ENCODE data around the gene CPNE9. TPM values are rescaled to one million over a fixed set of nuclear protein-coding genes. Genes with fewer than 3 reads are reported as not detected.

The CPNE9 gene
- total and polyA plus RNA-seq, 2 of the 8 experiments (the other 6 are each of a cell fraction or from before 2014, with no cell fraction given) = 4.8 to 6.0 TPM

DNA sequence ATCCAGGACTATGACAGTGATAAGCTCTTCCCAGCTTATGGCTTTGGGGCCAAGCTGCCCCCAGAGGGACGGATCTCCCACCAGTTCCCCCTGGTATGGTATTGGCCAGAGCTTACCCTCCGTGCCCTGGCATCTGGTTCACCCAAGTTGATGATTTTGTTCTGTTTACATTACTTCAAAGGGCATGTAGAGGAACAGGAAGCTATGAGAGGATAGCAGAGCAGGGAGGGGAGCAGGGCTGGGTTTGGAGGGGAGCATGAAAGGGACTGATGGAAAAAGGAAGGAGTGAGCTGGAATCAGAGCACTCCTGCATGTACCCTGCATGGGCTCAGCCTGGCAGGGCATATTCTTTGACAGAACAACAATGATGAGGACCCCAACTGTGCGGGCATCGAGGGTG is 14.5 kb downstream of the CPNE9 start:
- Histone ChIP-seq H3K23ac (ENCODE audit: insufficient read length) (no peak overlapping the region), H4K8ac (ENCODE audit: extremely low read depth, insufficient read depth, low read length) (peak overlapping the region; percentile 45; the same call in 1 of the 2 replicates), H2AFZ (ENCODE audit: low read length) (no peak overlapping the region), H3K23me2 (ENCODE audit: low read depth, low read length) (peaks cover 12% of the 10 kb centered on the region; the same call in 1 of the 2 replicates), H3K27me3 (replicated peaks in 1 of 4; ENCODE audit: control insufficient read depth in 3 of 4, extremely low read depth in 1 of 4, insufficient read depth in 3 of 4, low read length in 3 of 4) (no peaks in the 10 kb centered on the region), H3K79me1 (ENCODE audit: low read depth, low read length) (no peaks in the 10 kb centered on the region), H3K4me1 (replicated peaks in 1 of 4; ENCODE audit: control insufficient read depth in 3 of 4, insufficient read depth in 4 of 4, low read length in 3 of 4) (peaks cover 0 to 3% (median 0%) of the 10 kb centered on the region in 4 experiments; a peak in 1 of 7 replicates), H3K36me3 (ENCODE audit: control insufficient read depth in 2 of 4, insufficient read depth in 4 of 4, low read length in 3 of 4) (no peaks in the 10 kb centered on the region), H2BK15ac (ENCODE audit: low read length) (no peak overlapping the region), H3K9ac (replicated peaks in 1 of 4; ENCODE audit: extremely low read depth in 1 of 4, low read depth in 3 of 4, low read length in 3 of 4) (no peak overlapping the region), H3K14ac (ENCODE audit: insufficient read length) (no peak overlapping the region), H2BK120ac (replicated peaks; ENCODE audit: low read depth, low read length) (no peak overlapping the region), H3K56ac (replicated peaks; ENCODE audit: insufficient read length, low read depth, low read length) (no peak overlapping the region), H3K4me2 (ENCODE audit: insufficient read depth in 1 of 2, low read depth in 2 of 2, low read length in 2 of 2) (no peak overlapping the region), H3K79me2 (ENCODE audit: control insufficient read depth in 1 of 2, insufficient read depth in 2 of 2, low read length in 2 of 2) (no peaks in the 10 kb centered on the region), H3K27ac (ENCODE audit: low read depth, low read length) (no peak overlapping the region), H4K20me1 (replicated peaks in 1 of 2; ENCODE audit: control insufficient read depth in 1 of 2, insufficient read depth in 2 of 2, low read length in 2 of 2) (peaks cover 0 to 1% of the 10 kb centered on the region in 2 experiments), H3K4me3 (ENCODE audit: extremely low read depth in 1 of 4, insufficient read depth in 2 of 4, low read depth in 3 of 4, low read length in 4 of 4) (no peak overlapping the region), H2AK5ac (ENCODE audit: low read depth, low read length) (no peak overlapping the region), H3K18ac (ENCODE audit: extremely low read depth, low read length) (no peak overlapping the region), H4K5ac (ENCODE audit: insufficient read length, low read depth, low read length) (no peak overlapping the region), H2BK12ac (ENCODE audit: low read depth, low read length) (no peak overlapping the region), H3K9me3 (ENCODE audit: insufficient read depth in 2 of 2, low read depth in 1 of 2, low read length in 1 of 2) (no peaks in the 10 kb centered on the region), H4K91ac (replicated peaks; ENCODE audit: insufficient read length, low read length) (no peak overlapping the region), H2BK20ac (ENCODE audit: low read length) (no peak overlapping the region), H2BK5ac (ENCODE audit: low read depth, low read length) (no peak overlapping the region), H3K4ac (replicated peaks; ENCODE audit: insufficient read length, low read depth, low read length) (no peak overlapping the region)
- TF ChIP-seq SP1 (IDR thresholded peaks at IDR 0.05; ENCODE audit: low read depth, low read length) (no peak), SRF (IDR thresholded peaks at IDR 0.05; ENCODE audit: low read depth, low read length) (no peak), HDAC2 (IDR thresholded peaks at IDR 0.05; ENCODE audit: borderline replicate concordance in 1 of 2, low read depth in 2 of 2, low read length in 2 of 2) (no peak), SUZ12 (IDR thresholded peaks at IDR 0.05; ENCODE audit: low read length) (no peak), POLR2A (IDR thresholded peaks at IDR 0.05; ENCODE audit: control extremely low read depth in 1 of 2, low read depth in 2 of 2, low read length in 2 of 2) (no peak), CHD2 (IDR thresholded peaks at IDR 0.05; ENCODE audit: low read length) (no peak), TAF1 (IDR thresholded peaks at IDR 0.05; ENCODE audit: low read depth, low read length) (no peak)
- FAIRE-seq = no peak
- no peak for DNase-seq (ENCODE audit: low read depth in 1 of 2, low spot score in 2 of 2)
- CTCF ChIA-PET (ENCODE audit: partially characterized antibody) = interaction anchor here (0.7 to 8.8 kb wide), 4 partner anchors 9 to 186 kb away, joined by 3 to 84 read pairs (median 4); no protein-coding TSS in a partner anchor
- 83% methylated on average over 4 of the region's 4 CpGs; no CpG with 5 or more reads in 1 of the 2 experiments for WGBS, 2 experiments (ENCODE audit: extremely low coverage in 1 of 2, insufficient coverage in 1 of 2, insufficient read length in 1 of 2, insufficient replicate concordance in 2 of 2, low coverage in 1 of 2, low lambda C conversion rate in 2 of 2, missing lambda C conversion rate in 1 of 2)
- POLR2A ChIA-PET (ENCODE audit: partially characterized antibody) = interaction anchor here (1.4 kb wide), 1 partner anchor 33 kb away, joined by 3 read pairs; no protein-coding TSS in a partner anchor
